ENCODE results near the gene PPP2R3A. TPM values are rescaled to one million over a fixed set of nuclear protein-coding genes. Genes with fewer than 3 reads are reported as not detected.
"Not testable (repeated sequence)": the region's sequence is repeated elsewhere in the genome, so short reads cannot be mapped to it uniquely, and the experiment has no call there.

Gene PPP2R3A
- total RNA-seq, 1 donor from 2014 or later = 7.3 TPM

GRCh38 chr3:136161516-136161915 lies 196.0 kb downstream of the PPP2R3A start:
- no peak for DNase-seq

DNA sequence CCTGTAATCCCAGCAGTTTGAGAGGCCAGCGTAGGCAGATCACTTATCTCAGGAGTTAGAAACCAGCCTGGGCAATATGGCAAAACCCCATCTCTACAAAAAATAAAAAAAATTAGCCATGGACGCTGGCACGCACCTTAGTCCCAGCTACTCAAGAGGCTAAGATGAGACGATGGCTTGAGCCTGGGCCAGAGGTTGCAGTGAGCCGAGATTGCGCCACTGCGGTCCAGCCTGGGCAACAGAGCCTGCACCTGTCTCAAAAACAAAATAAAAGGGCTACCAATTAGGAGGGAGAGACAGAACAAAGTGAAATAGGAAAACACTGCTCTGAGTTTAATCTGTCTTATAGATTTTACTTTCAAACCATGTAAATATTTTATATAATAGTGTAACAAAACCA lies 196.8 kb downstream of the PPP2R3A start:
- no peak for DNase-seq

- peak; percentile 58 for DNase-seq
Observed at GRCh38 chr3:136163607-136164006, 198.1 kb downstream of the PPP2R3A start.

GRCh38 chr3:136166507-136166906 lies 201.0 kb downstream of the PPP2R3A start:
- no peak for DNase-seq

DNA sequence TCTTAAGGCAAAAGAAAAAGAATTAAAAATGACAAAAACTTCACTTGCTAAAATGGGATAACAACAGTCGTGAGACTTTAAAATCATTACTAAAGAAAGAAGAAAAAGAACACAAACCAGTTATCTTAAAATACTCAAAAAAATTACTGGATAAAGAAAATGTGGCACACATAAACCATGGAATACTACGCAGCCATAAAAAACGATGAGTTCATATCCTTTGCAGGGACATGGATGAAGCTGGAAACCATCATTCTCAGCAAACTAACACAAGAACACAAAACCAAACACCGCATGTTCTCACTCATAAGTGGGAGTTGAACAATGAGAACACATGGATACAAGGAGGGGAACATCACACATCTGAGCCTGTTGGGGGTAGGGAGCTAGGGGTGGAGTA lies 202.7 kb downstream of the PPP2R3A start:
- DNase-seq = not testable (repeated sequence)

DNA sequence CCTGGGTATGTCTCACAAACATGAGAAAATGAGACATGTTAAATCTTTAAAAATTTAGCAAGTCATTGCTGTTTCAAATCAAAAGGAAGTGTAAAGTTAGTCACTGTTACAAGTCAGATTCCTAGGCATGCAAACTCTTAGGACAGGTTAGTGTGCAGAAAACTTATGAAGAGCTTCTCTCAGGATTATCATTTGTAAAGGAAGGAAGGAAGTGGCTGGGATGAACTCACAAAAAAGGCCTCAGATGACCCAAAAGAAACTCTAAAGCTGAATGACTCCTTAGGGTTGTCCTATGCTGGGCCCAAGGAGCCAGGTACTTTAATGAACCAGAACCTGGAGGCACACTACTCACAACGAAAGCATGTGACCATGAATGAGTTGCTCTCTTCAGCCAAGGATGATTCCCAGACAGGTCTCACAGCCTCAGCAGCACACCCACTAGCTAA lies 205.6 kb downstream of the PPP2R3A start:
- DNase-seq = peak; percentile 30

DNA sequence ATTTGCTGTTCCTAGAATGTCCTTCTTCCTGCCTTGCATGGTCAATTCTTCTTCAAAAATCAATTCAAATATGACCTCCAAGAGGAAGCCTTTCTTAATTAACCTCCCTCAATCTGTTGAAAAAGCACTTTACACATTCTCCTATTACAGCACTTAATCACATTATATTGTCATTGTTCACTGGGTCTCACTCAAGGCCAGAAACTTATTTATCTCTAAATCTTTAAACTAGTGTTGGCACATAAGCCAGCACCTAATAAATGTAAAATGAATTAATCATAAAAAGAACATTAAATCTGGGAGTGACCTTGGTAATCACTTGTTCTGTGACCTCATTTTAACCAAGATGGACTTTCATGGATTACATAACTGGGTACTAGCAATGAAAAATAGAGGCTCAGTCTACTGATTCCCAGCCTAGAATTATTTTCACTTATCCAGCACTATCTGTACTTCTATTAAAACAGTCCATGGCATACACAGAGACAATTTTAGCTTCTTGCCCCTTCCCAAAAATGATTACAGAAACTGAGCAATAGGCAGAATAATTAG lies 208.5 kb downstream of the PPP2R3A start:
- no peak for DNase-seq

DNA sequence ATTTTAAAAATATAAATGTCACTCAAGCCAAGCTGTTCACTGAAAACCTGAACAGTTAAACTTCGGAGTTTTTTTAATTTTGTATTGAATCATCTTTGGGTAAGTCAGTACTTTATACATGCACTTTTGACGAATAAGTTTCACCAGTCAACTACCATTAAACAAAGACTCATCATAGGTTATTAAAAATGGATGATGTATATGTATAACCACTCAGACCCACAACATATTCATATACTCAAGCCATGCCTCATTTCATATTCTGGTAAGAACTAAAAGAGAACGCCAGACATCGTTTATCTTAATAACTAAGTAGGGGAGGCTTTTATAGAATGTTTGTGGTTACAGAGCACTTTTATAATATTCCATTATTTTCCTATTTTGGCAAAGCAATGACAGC lies 212.3 kb downstream of the PPP2R3A start:
- no peak for DNase-seq

DNA sequence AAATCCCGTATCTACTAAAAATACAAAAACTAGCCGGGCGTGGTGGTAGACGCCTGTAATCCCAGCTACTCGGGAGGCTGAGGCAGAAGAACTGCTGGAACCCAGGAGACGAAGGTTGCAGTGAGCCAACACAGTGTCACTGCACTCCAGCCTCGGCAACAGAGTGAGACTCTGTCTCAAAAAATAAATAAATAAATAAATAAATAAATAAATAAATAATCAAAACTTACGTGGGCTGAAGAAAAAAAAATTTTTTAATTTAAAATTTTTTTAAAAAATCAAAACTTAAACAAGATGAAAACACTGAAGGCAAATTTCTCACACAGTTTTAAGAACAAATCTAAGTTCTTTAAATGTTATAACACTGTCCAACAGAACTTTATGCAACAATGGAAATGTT lies 216.2 kb downstream of the PPP2R3A start:
- DNase-seq = no peak

DNA sequence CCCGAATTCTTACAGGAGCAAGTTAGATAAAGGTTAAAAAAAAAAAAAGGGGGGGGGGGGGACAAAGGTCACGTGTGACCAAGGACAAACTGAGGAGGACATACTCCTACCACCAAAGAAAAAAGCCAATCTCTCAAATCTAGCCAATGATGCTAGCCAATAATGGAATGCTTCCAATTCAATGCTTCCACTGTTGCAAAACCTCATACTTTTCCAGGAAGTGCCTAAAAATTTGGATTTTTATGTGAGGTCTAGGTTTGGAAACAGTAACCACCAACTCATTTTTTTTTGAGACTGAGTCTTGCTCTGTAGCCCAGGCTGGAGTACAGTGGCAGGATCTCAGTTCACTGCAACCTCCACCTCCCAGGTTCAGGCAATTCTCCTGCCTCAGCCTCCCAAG lies 219.2 kb downstream of the PPP2R3A start:
- DNase-seq = no peak

DNA sequence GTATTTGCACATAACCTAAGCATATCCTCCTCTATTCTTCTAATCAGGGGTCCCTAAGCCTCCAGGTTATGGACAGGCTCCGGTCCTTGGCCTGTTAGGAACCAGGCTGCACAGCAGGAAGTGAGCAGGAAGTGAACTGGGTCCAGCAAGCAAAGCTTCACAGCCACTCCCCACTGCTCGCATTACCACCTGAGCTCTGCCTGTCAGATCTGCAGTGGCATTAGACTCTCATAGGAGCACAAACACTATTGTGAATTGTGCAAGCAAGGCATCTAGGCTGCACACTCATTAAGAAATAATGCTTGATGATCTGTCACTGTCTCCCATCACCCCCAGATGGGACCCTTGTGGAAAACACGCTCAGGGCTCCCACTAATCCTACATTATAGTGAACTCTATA lies 220.8 kb downstream of the PPP2R3A start:
- DNase-seq = peak; percentile 33

- no peak for DNase-seq
Observed at GRCh38 chr3:136186846-136187245, 221.3 kb downstream of the PPP2R3A start.

DNA sequence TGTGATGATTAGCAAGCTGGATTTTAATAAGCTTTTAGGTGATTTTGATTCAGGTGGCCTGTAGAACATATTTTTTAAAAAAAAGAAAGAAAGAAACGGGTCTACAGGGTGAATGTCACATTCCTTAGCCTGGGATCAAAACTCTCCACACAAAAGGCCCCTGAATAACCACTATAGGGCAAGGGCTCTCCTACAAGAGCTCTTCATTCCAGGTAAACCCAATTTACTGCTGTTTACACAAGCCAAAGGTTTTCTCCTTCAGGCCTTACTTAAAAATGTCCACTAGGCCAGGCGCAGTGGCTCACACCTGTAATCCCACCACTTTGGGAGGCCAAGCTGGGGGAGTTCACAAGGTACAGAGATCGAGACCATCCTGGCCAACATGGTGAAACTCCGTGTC lies 222.3 kb downstream of the PPP2R3A start:
- DNase-seq = no peak

GRCh38 chr3:136189043-136189442 lies 223.5 kb downstream of the PPP2R3A start:
- no peak for DNase-seq

DNA sequence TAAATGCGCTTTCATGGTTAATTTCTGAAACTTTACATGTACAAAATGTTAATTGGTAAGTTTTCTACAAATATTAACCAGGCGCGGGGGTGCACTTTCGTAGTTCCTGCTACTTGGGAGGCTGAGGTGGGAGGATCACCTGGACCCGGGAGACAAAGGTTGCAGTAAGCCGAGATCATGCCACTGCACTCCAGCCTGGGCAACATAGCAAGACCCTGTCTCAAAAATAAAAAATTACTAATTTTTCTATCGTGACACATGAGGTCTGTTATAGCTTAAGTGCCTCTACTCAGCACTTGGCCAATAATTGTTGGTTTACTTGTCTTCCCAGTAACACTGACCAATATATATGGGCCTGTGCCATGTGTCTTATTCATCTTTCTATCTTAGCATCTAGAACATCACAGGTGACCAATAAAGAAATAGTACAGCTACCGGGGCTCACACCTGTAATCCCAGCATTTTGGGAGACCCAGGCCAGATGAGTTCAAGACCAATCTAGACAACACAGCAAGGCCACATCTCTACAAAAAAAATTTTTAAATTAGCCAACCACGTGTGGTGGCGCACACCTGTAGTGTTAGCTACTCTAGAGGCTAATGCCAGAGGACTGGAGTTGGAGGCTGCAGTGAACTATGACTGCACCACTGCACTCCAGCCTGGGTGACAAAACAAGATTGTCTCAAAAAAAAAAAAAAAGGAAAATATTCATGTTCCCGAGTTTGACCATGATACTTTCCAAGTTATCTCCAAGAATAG lies 224.5 kb downstream of the PPP2R3A start:
- DNase-seq = no peak

- not testable (repeated sequence) for DNase-seq
Observed at GRCh38 chr3:136192195-136192594, 226.7 kb downstream of the PPP2R3A start.

DNA sequence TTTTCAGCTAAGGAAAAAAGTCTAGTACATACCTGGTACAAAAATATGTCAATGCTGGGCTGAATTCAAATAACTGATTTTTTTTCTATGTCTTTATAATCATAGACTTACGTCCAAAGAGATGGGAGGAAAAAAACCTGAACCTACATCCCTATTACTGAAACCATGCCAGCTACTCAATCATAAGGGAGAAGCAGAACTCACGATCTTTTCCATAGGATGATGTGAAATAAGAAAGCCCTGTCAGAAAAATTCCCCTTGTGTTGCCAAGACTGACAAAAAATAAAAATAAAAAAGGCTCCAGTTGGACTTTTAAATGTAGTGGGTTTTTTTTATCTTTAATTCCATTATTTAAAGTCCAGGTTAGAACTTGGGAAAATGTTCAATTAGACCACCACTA lies 227.3 kb downstream of the PPP2R3A start:
- DNase-seq = no peak

GRCh38 chr3:136193278-136194054 lies 227.9 kb downstream of the PPP2R3A start:
- no peak for DNase-seq

DNA sequence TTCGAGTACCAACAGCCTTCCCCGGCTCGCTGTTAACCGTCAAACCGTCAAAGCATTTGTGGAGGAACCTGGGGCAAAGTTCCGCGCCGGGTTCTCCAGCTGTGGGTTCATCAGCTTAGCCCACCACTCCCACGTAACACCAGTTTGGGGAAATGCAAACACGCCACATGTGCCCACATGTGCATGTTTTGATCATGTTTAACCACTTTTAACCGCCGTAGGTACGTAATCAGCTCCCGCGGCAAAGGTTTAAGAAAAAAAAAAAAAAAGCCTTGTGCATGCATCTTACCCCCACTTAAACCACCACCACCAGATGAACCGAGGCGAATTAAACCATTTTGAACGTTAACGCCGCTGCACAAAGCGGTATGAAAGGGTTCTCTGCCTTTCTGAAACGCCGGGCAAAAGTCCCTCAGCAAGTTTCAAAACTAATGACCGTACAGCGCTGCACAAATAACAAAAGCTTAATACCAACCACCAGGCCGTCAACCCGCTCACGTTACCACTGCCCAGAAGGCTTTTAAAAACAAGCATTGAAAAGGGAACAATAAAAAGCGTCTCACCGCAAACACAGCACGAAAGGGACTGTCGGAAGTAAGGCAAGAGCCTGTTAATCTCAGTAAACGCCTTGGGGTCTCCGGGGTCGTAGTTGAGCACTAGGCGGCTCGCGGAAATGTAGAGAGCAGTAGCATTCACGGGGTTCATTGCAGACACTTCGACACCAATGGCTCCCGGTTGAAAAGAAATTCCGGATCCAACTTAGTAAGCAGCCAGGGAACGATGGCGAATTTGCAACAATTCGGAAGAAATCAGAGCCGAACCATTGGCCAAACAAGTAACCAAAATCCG lies 229.1 kb downstream of the PPP2R3A start:
- peak; percentile 41 for DNase-seq

DNA sequence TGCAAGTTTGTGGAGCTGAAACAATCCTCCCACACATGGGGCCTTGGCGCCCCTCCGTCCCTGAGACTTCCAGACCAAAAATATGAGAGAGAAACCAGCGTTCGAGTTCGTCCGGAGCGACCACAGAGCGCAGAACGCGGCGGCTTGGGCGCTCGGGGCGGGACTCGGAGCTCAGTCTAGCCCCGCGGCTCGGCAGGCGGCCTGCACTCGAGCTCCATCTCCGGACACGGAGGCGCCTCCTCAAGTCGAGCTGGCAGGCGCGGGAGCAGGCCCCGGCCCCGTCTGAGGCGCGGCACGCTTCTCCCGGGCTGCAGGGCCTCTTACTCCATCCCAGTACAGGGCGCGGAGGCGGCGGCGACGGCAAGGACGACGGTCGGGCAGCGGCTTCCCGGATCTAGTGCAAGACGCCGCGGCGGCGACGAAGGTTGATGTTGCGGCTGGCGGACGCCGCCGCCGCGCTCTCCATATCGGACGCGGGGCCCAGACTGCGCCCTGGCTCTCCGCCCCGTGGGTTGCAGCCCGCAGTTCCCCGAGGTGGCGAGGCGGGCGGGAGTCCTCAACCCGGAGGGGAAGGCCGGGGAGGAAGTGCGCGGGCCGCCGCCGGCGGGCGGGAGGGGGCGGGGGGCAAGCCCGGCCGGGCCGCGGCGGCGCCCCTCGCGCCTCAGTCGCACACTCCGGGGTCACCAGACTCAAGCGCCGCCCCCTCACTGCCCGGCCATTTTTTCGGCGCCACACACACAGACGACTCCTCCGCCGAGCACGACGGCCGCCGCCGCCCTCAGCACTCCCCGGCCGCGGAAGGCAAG lies 229.9 kb downstream of the PPP2R3A start:
- peak; percentile 83 for DNase-seq

DNA sequence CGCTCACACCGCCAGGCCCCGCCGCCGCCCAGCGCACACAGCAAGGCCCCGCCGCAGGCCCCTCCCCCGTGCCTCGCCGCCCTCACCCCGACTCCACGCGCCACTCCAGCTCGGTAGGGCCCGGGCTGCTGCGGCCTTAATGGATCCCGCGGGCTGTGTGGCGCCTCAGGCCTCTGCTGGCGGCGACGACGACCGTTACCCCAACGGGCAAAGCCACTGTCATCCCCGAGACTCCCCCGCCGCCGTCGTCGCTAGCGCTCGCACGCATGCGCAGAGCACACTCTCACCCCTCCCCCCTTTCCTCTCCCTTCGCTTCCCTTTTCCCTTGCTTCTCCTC lies 230.5 kb downstream of the PPP2R3A start, which contains the start of gene MSL2:
Gene MSL2 (minus strand): TSS at position 272 of the 337 bp plus-strand sequence. CDS start 1,222 bp downstream, outside the sequence.
- DNase-seq = no peak

All from dermis blood vessel endothelial cell (primary cell).